Gastroesophageal sphincter (tissue), 2 donors: Measurements from ENCODE around the gene LRRC41.
"Not testable (repeated sequence)": the region's sequence is repeated elsewhere in the genome, so short reads cannot be mapped to it uniquely, and the experiment has no call there.

Experiments
- POLR2A ChIP-seq, 2 donors: fragments of 450-650 bp; IDR thresholded peaks; one replicate each; pipeline ENCODE4 v1.6.1; 2017; ENCODE audit warnings: antibody characterized with exemption in 2 of 2, mild to moderate bottlenecking in 2 of 2, moderate library complexity in 1 of 2
- POLR2AphosphoS5 ChIP-seq: sonication (generic); formaldehyde crosslinking; IDR thresholded peaks from one replicate; pipeline ENCODE4 v1.6.1; 2017; ENCODE audit warnings: antibody characterized with exemption

DNA sequence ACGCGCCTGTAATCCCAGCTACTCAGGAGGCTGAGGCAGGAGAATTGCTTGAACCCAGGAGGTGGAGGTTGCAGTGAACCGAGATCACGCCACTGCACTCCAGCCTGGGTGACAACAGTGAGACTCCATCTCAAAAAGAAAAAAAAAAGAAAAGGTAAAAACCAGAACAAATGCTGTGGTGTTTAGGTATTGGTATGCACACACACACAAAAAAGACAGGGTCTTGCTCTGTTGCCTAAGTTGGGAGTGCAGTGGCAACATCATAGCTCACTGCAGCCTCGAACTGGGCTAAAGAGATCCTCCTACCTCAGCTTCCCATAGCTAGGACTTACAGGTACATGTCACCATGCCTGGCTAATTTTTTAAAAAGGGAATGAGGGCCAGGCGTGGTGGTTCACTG lies 15.9 kb upstream of the LRRC41 start:
- TF ChIP-seq POLR2A (IDR thresholded peaks at IDR 0.05); POLR2AphosphoS5: not testable (repeated sequence)
